HCT116 (cell line): ENCODE measurements around the gene NFXL1. TPM values are rescaled to one million over a fixed set of nuclear protein-coding genes. Genes with fewer than 3 reads are reported as not detected.

Source experiments
- ATAC-seq: fragments of 200-7000 bp; cut with Tn5 transposase; 2 replicates; pipeline ENCODE4 v1.9.1; 2020; ENCODE audit warnings: mild to moderate bottlenecking, moderate library complexity
- BruUV-seq: library from RNA; stranded (reverse); fragments of 400-500 nt; replicated peaks from 2 replicates; lab custom pipeline; 2021; lab: Mats Ljungman, UMichigan
- CTCF ChIA-PET: fragments of 300-600 bp; sonication (Branson Sonifier 250); formaldehyde crosslinking; loops from one replicate; lab custom pipeline; 2021; ENCODE audit warnings: antibody characterized with exemption; lab: Charles Lee
- POLR2A ChIA-PET: fragments of 300-600, 350-600 bp; sonication (Branson Sonifier 250); formaldehyde crosslinking; loops from one replicate; lab custom pipeline; 2021; ENCODE audit warnings: antibody characterized with exemption; lab: Charles Lee
- RAD21 ChIA-PET, 2 experiments: fragments of 300-600 bp; sonication (Branson Sonifier 250); formaldehyde crosslinking; loops; one replicate each; lab custom pipeline; 2023; ENCODE audit warnings: low total read pairs in 2 of 2; ENCODE audit not compliant: uncharacterized antibody in 2 of 2, unreplicated experiment in 2 of 2, low non-redundant PET in 1 of 2; lab: Charles Lee
- DNase-seq: peaks from one replicate; pipeline ENCODE4 v3.0.0-alpha.2; 2010; ENCODE audit warnings: low read depth, low spot score
- H2AFZ ChIP-seq: fragments of 200-600 bp; shearing (Covaris generic), sonication (generic); 2 replicates; pipeline ENCODE4 v1.6.1; 2017; ENCODE audit warnings: low read depth, mixed run types, mixed read lengths, antibody characterized with exemption, low read length; ENCODE audit not compliant: poor library complexity, severe bottlenecking
- H3K27ac ChIP-seq: 2 replicates; pipeline ENCODE4 v1.5.1; 2012; ENCODE audit warnings: low read depth, low read length
- H3K27me3 ChIP-seq: fragments of 200-600 bp; sonication (generic); 2 replicates; pipeline ENCODE4 v1.6.1; 2016; ENCODE audit warnings: mixed run types, low read length, mixed read lengths; ENCODE audit not compliant: insufficient read depth
- H3K36me3 ChIP-seq, 2 experiments: fragments of 200-500 bp in 1 of 2; fragments of 200-600 bp in 1 of 2; sonication (Bioruptor generic) in 1 of 2; sonication (generic) in 1 of 2; 2 replicates each; pipeline versions ENCODE4 v1.5.1 to v1.6.1; 2014 to 2016; ENCODE audit warnings: low read length in 2 of 2, inconsistent platforms in 1 of 2, mixed read lengths in 1 of 2, mixed run types in 1 of 2; ENCODE audit not compliant: insufficient read depth in 2 of 2, control insufficient read depth in 1 of 2
- H3K4me1 ChIP-seq, 2 experiments: fragments of 200-600 bp in 1 of 2; sonication (generic) in 1 of 2; 2 replicates each; pipeline versions ENCODE4 v1.5.1 to v1.6.1; 2012 to 2017; ENCODE audit warnings: low read length in 2 of 2, inconsistent platforms in 1 of 2, mild to moderate bottlenecking in 1 of 2, mixed read lengths in 1 of 2, mixed run types in 1 of 2, moderate library complexity in 1 of 2; ENCODE audit not compliant: insufficient read depth in 2 of 2, control insufficient read depth in 1 of 2
- H3K4me2 ChIP-seq: fragments of 200-600 bp; sonication (generic); 2 replicates; pipeline ENCODE4 v1.6.1; 2017; ENCODE audit warnings: mixed run types, low read length, mixed read lengths
- H3K4me3 ChIP-seq, 2 experiments: fragments of 200-600 bp in 1 of 2; sonication (generic) in 1 of 2; replicated peaks in 1 of 2; 2 replicates each; pipeline ENCODE4 v1.5.1; 2011 to 2016; ENCODE audit warnings: low read length in 2 of 2, control low read depth in 1 of 2, low read depth in 1 of 2, mild to moderate bottlenecking in 1 of 2, mixed read lengths in 1 of 2, mixed run types in 1 of 2
- H3K79me2 ChIP-seq: fragments of 200-600 bp; sonication (generic); 2 replicates; pipeline ENCODE4 v1.6.1; 2017; ENCODE audit warnings: mild to moderate bottlenecking, mixed run types, low read length, moderate library complexity, mixed read lengths; ENCODE audit not compliant: insufficient read depth
- H3K9ac ChIP-seq: fragments of 200-600 bp; sonication (generic); 2 replicates; pipeline ENCODE4 v1.6.1; 2016; ENCODE audit warnings: low read length, mixed read lengths
- H3K9me2 ChIP-seq: fragments of 200-600 bp; sonication (generic), shearing (Covaris generic); 2 replicates; pipeline ENCODE4 v1.6.1; 2017; ENCODE audit warnings: mixed run types, mild to moderate bottlenecking, moderate library complexity; ENCODE audit not compliant: insufficient read depth
- H3K9me3 ChIP-seq, 2 experiments: fragments of 200-500 bp in 1 of 2; fragments of 200-600 bp in 1 of 2; sonication (Bioruptor generic) in 1 of 2; sonication (generic) in 1 of 2; 2 replicates each; pipeline ENCODE4 v1.6.1; 2014 to 2017; ENCODE audit warnings: low read length in 2 of 2, mixed read lengths in 2 of 2, inconsistent platforms in 1 of 2, low read depth in 1 of 2, mild to moderate bottlenecking in 1 of 2, mixed run types in 1 of 2, moderate library complexity in 1 of 2; ENCODE audit not compliant: control insufficient read depth in 1 of 2, insufficient read depth in 1 of 2
- H4K20me1 ChIP-seq: fragments of 200-600 bp; sonication (generic), shearing (Covaris generic); 2 replicates; pipeline ENCODE4 v1.6.1; 2017; ENCODE audit warnings: mixed run types, mild to moderate bottlenecking, moderate library complexity; ENCODE audit not compliant: insufficient read depth
- CBX3 ChIP-seq: IDR thresholded peaks from 2 replicates; pipeline ENCODE4 v1.6.1; 2012; ENCODE audit warnings: low read depth
- CEBPB ChIP-seq: IDR thresholded peaks from 2 replicates; pipeline ENCODE4 v1.6.1; 2012; ENCODE audit warnings: low read depth
- CTCF ChIP-seq, 3 experiments: fragments of 200-600 bp in 1 of 3; sonication (generic) in 1 of 3; IDR thresholded peaks in 2 of 3; conservative IDR thresholded peaks in 1 of 3; 2 replicates each; pipeline ENCODE4 v1.5.1; 2012 to 2017; ENCODE audit warnings: low read depth in 2 of 3, low read length in 2 of 3, antibody characterized with exemption in 1 of 3, borderline replicate concordance in 1 of 3, control low read depth in 1 of 3, mild to moderate bottlenecking in 1 of 3, mixed read lengths in 1 of 3, mixed run types in 1 of 3, moderate library complexity in 1 of 3; ENCODE audit not compliant: insufficient read depth in 1 of 3
- EGR1 ChIP-seq: IDR thresholded peaks from 2 replicates; pipeline ENCODE4 v1.6.1; 2012; ENCODE audit warnings: low read depth
- EZH2 ChIP-seq: fragments of 200-600 bp; sonication (generic); IDR thresholded peaks from 2 replicates; pipeline ENCODE4 v1.6.1; 2017; ENCODE audit warnings: antibody characterized with exemption, mixed run types
- JUND ChIP-seq: IDR thresholded peaks from 2 replicates; pipeline ENCODE4 v1.6.1; 2012
- POLR2A ChIP-seq: IDR thresholded peaks from 2 replicates; pipeline ENCODE4 v1.7.0; 2011; ENCODE audit warnings: borderline replicate concordance; ENCODE audit not compliant: insufficient read depth, insufficient read length; ENCODE audit errors: extremely low read depth
- POLR2AphosphoS5 ChIP-seq: IDR thresholded peaks from 2 replicates; pipeline ENCODE4 v1.6.1; 2011; ENCODE audit warnings: mild to moderate bottlenecking, low read depth, low read length, moderate library complexity
- RAD21 ChIP-seq: IDR thresholded peaks from 2 replicates; pipeline ENCODE4 v1.6.1; 2012; ENCODE audit warnings: low read depth, mild to moderate bottlenecking
- REST ChIP-seq: IDR thresholded peaks from 2 replicates; pipeline ENCODE4 v1.6.1; 2012; ENCODE audit warnings: low read depth
- TCF7L2 ChIP-seq: IDR thresholded peaks from 2 replicates; pipeline ENCODE4 v1.7.0; 2011; ENCODE audit warnings: borderline replicate concordance, inconsistent platforms; ENCODE audit not compliant: insufficient read depth, insufficient read length; ENCODE audit errors: extremely low read depth
- YY1 ChIP-seq: IDR thresholded peaks from 2 replicates; pipeline ENCODE4 v1.6.1; 2011; ENCODE audit warnings: low read length, low read depth, moderate library complexity, mild to moderate bottlenecking; ENCODE audit not compliant: insufficient replicate concordance; ENCODE audit errors: extremely low read depth
- ZFX ChIP-seq: fragments of 450-650 bp; IDR thresholded peaks from 2 replicates; pipeline ENCODE4 v1.6.1; 2017
- intact Hi-C: fragments of 100-400 bp; cut with micrococcal nuclease; formaldehyde crosslinking; loops from 2 replicates; pipeline ENCODE4 v1.10.0; 2022
- total RNA-seq: library from RNA; stranded (reverse); gene quantifications from one replicate; pipeline ENCODE4 v1.2.1, GENCODE V29; 2021; ENCODE audit not compliant: unreplicated experiment

Gene NFXL1
- total RNA-seq, 1 experiment from 2014 or later = 26.8 TPM

GRCh38 chr4:47817275-47817674, 97.1 kb downstream of the NFXL1 start:
- H3K27me3 ChIP-seq = no peaks in the 10 kb centered on the region
- DNase-seq (no peak), ATAC-seq (no peak)
- CTCF ChIA-PET = no interaction called here
- intact Hi-C loops = no loop called here
- H3K4me3 ChIP-seq = no peak overlapping the region
- H2AFZ ChIP-seq = no peak overlapping the region
- TF ChIP-seq REST (no peak), JUND (no peak), CEBPB (no peak), YY1 (no peak)
- RAD21 ChIA-PET = no interaction called here
- no peaks in the 10 kb centered on the region for H4K20me1 ChIP-seq
- no peaks in the 10 kb centered on the region for H3K9me3 ChIP-seq
- H3K4me2 ChIP-seq = no peak overlapping the region
- H3K9me2 ChIP-seq = no peaks in the 10 kb centered on the region
- H3K4me1 ChIP-seq = no peaks in the 10 kb centered on the region
- no peak overlapping the region for H3K9ac ChIP-seq
- POLR2A ChIA-PET = no interaction called here
- H3K36me3 ChIP-seq = no peaks in the 10 kb centered on the region
- no TSS peak for BruUV-seq
- no peaks in the 10 kb centered on the region for H3K79me2 ChIP-seq
- H3K27ac ChIP-seq = no peak overlapping the region

- no peaks in the 10 kb centered on the region for H3K9me3 ChIP-seq
- intact Hi-C loops = no loop called here
- CTCF ChIA-PET = no interaction called here
- TF ChIP-seq CBX3 (no peak), CEBPB (no peak), EZH2 (no peak), POLR2AphosphoS5 (no peak), TCF7L2 (no peak), EGR1 (no peak), ZFX (no peak), POLR2A (no peak), CTCF (IDR thresholded peaks at IDR 0.05 in 2 of 3, conservative IDR thresholded peaks at IDR 0.05 in 1 of 3; ENCODE audit: borderline replicate concordance in 1 of 3, insufficient read depth in 1 of 3, low read depth in 2 of 3, low read length in 2 of 3) (no peak), RAD21 (no peak)
Measured at GRCh38 chr4:47816748-47817147, 97.6 kb downstream of the NFXL1 start.

More at GRCh38 chr4:47816748-47817147, 97.6 kb downstream of the NFXL1 start:
- no peaks in the 10 kb centered on the region for H4K20me1 ChIP-seq
- H3K36me3 ChIP-seq = no peaks in the 10 kb centered on the region
- no peaks in the 10 kb centered on the region for H3K79me2 ChIP-seq
- no peak overlapping the region for H2AFZ ChIP-seq
- H3K4me3 ChIP-seq = no peak overlapping the region
- ChIA-PET POLR2A (no interaction called here), RAD21 (no interaction called here)
- no peaks in the 10 kb centered on the region for H3K27me3 ChIP-seq
- H3K4me2 ChIP-seq = no peak overlapping the region
- BruUV-seq = no TSS peak
- H3K9ac ChIP-seq = no peak overlapping the region
- ATAC-seq = no peak
- no peaks in the 10 kb centered on the region for H3K9me2 ChIP-seq
- no peak for DNase-seq
- H3K27ac ChIP-seq = no peak overlapping the region
- H3K4me1 ChIP-seq = no peaks in the 10 kb centered on the region
